Forelimb muscle (tissue), 1 donor: ENCODE measurements around the gene ZBTB12. TPM values are rescaled to one million over a fixed set of nuclear protein-coding genes. Genes with fewer than 3 reads are reported as not detected.
A peak's percentile ranks its signal among the peaks of the same experiment; 100 is the strongest.
"Not testable (repeated sequence)": the region's sequence is repeated elsewhere in the genome, so short reads cannot be mapped to it uniquely, and the experiment has no call there.

ENCODE experiments used
- DNase-seq: peaks from one replicate; pipeline ENCODE4 v3.0.0-alpha.2; 2013; ENCODE audit warnings: low read depth
- polyA plus RNA-seq: library from polyadenylated mRNA; unstranded; fragments of 120-200 nt; gene quantifications from one replicate; pipeline ENCODE4 v1.2.1, GENCODE V29; 2013; ENCODE audit not compliant: insufficient read length

Gene ZBTB12
- 9.5 TPM for polyA plus RNA-seq

- DNase-seq = peak; percentile 94
Observed at GRCh38 chr6:31901953-31902643, at the start of gene ZBTB12. TSS of gene ZBTB12 (minus strand) at chr6:31902086. CDS start at chr6:31901305, 781 bp downstream.

GRCh38 chr6:31949926-31950548, 48.2 kb upstream of the ZBTB12 start:
- DNase-seq = no peak

- DNase-seq = no peak
Observed at GRCh38 chr6:31948753-31949413, 47.0 kb upstream of the ZBTB12 start.

GRCh38 chr6:31948306-31948705, 46.4 kb upstream of the ZBTB12 start:
- no peak for DNase-seq

- no peak for DNase-seq
Observed at GRCh38 chr6:31947864-31948263, 46.0 kb upstream of the ZBTB12 start.

GRCh38 chr6:31947070-31947675, 45.3 kb upstream of the ZBTB12 start:
- DNase-seq = no peak

- DNase-seq = no peak
Observed at GRCh38 chr6:31946370-31946885, 44.5 kb upstream of the ZBTB12 start.

- no peak for DNase-seq
Observed at GRCh38 chr6:31945507-31946369, 43.9 kb upstream of the ZBTB12 start, which contains the start of gene CFB. TSS of gene CFB (plus strand) at chr6:31946095. CDS start at chr6:31946222, 127 bp downstream.

GRCh38 chr6:31945154-31945506, 43.2 kb upstream of the ZBTB12 start:
- DNase-seq = no peak

GRCh38 chr6:31943742-31944141, 41.9 kb upstream of the ZBTB12 start:
- DNase-seq = no peak

- DNase-seq = no peak
Observed at GRCh38 chr6:31940256-31940664, 38.4 kb upstream of the ZBTB12 start.

GRCh38 chr6:31935823-31936222, 33.9 kb upstream of the ZBTB12 start:
- no peak for DNase-seq

GRCh38 chr6:31935021-31935420, 33.1 kb upstream of the ZBTB12 start:
- no peak for DNase-seq

GRCh38 chr6:31933537-31933936, 31.7 kb upstream of the ZBTB12 start:
- no peak for DNase-seq

- not testable (repeated sequence) for DNase-seq
Observed at GRCh38 chr6:31932137-31932536, 30.3 kb upstream of the ZBTB12 start.

- DNase-seq = no peak
Observed at GRCh38 chr6:31930962-31931361, 29.1 kb upstream of the ZBTB12 start.

GRCh38 chr6:31928672-31928939, 26.7 kb upstream of the ZBTB12 start:
- DNase-seq = no peak

GRCh38 chr6:31927863-31928671, 26.2 kb upstream of the ZBTB12 start:
- DNase-seq = no peak

GRCh38 chr6:31927242-31927862, 25.5 kb upstream of the ZBTB12 start, which contains the start of gene C2:
TSS of gene C2 (plus strand) at chr6:31927717. CDS start at chr6:31927753, 36 bp downstream.
- no peak for DNase-seq

- no peak for DNase-seq
Observed at GRCh38 chr6:31922942-31923341, 21.1 kb upstream of the ZBTB12 start.
